GM12864 (cell line): ENCODE measurements around the gene CHN2.

ENCODE experiments used
- DNase-seq: peaks from one replicate; pipeline ENCODE4 v3.0.0-alpha.2; 2011; ENCODE audit warnings: low read depth
- H3K4me3 ChIP-seq: 2 replicates; pipeline ENCODE4 v1.5.1; 2011; ENCODE audit warnings: mild to moderate bottlenecking, low read depth, low read length, control low read depth
- CTCF ChIP-seq: IDR thresholded peaks from 2 replicates; pipeline ENCODE4 v1.5.1; 2011; ENCODE audit warnings: low read depth, mild to moderate bottlenecking, moderate library complexity, low read length, control low read depth, inconsistent platforms; ENCODE audit errors: missing control alignments

Gene CHN2

GRCh38 chr7:29243910-29244655, 49.5 kb downstream of the CHN2 start:
- no peak overlapping the region for H3K4me3 ChIP-seq
- DNase-seq: no peak
- TF ChIP-seq CTCF: peak; percentile 49

- no peak overlapping the region for H3K4me3 ChIP-seq
- TF ChIP-seq CTCF: no peak
- no peak for DNase-seq
These were observed 52.8 kb downstream of the CHN2 start for GRCh38 chr7:29247224-29247962.

GRCh38 chr7:29247963-29248236, 53.3 kb downstream of the CHN2 start:
- no peak overlapping the region for H3K4me3 ChIP-seq
- no peak for DNase-seq
- TF ChIP-seq CTCF: no peak

GRCh38 chr7:29248713-29249382, 54.3 kb downstream of the CHN2 start:
- no peak overlapping the region for H3K4me3 ChIP-seq
- no peak for DNase-seq
- TF ChIP-seq CTCF: no peak

- TF ChIP-seq CTCF: no peak
- H3K4me3 ChIP-seq: no peak overlapping the region
- DNase-seq: no peak
These were observed 54.8 kb downstream of the CHN2 start for GRCh38 chr7:29249383-29249750.

GRCh38 chr7:29249860-29250259, 55.3 kb downstream of the CHN2 start:
- no peak overlapping the region for H3K4me3 ChIP-seq
- no peak for DNase-seq
- TF ChIP-seq CTCF: no peak
